ENCODE measurements around the gene SNN. TPM values are rescaled to one million over a fixed set of nuclear protein-coding genes. Genes with fewer than 3 reads are reported as not detected.

Gene SNN
- total RNA-seq, 2 experiments from 2014 or later, result 21.7 to 23.4 TPM

DNA sequence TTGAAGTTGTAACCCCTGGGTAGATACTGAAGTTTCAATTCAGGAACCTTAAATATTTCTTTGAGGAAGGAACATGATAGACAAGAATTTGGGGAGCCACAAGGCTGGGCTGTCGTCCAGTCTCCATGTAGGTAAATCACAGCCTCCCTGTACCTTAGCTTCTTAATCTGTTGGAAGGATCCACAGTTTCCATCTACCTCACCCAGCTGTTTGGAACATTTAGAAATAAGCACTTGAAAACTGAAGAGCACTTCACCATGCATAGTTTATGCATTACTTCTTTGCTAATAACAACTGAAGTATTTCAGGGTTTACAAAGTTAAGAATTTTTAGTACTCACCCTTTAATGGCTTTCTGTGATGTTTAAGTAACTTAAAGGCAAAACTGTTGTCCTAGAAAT lies 57.2 kb downstream of the SNN start:
- CTCF ChIA-PET, result interaction anchor here (0.8 to 2.3 kb wide), 4 partner anchors 11 to 193 kb away, joined by 3 to 6 read pairs (median 3); partner anchors contain the start of gene TXNDC11
- DNase-seq, result no peak
- no peak overlapping the region for H3K27ac Mint-ChIP-seq
- POLR2A ChIA-PET, result no interaction called here
- H3K9me3 Mint-ChIP-seq, result no peaks in the 10 kb centered on the region
- H3K36me3 Mint-ChIP-seq (ENCODE audit: low read depth), result peaks cover 51% of the 10 kb centered on the region
- H3K27me3 Mint-ChIP-seq, result no peaks in the 10 kb centered on the region
- H3K4me1 Mint-ChIP-seq, result peaks cover 28% of the 10 kb centered on the region
- no peak overlapping the region for H3K4me3 Mint-ChIP-seq

DNA sequence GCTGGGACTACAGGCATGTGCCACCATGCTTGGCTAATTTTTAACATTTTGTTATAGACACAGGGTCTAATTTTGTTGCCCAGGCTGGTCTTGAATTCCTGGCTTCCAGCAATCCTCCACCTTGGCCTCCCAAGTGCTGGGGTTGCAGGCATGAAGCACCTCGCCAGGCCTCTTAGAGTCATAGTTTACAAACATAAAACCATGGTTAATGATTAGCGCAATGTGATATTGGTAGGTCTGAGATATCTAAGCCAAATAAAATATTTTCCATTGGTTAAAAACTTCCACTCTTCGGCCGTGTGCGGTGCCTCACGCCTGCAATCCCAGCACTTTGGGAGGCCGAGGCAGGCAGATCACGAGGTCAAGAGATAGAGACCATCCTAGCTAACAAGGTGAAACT lies 57.8 kb downstream of the SNN start:
- POLR2A ChIA-PET, result no interaction called here

DNA sequence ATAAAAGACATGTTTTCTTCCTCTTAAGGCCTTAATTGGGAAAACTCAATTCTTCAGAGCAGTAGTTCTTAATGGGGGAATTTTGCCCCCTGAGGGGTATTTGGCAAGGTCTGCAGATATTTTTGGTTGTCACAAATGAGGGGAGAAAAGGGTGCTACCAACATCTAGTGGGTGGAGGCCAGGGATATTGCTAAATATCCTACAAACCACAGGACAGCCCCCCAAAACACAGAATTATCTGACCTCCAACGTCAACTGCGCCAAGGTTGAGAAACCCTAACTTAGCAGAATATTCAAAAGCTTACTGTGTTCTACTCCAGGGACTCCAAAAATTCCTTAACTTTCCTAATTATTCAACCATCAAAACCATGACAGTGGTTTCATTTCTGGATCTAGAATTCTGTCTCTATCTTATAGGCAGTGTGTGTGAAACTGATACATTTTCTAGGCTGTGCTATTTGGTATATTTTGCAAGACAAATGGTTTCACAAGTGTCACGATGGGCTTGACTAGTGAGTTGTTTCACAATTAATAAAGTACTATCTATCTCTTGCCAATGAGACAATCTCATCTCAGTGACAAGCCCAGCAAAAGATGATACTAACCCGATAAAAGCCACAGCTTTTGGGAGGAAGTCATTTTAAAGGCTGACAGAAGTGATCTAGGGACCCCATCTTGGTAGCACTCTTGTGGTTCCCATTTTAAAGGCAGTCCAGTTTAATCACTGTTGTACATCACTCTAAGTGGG lies 59.7 kb downstream of the SNN start:
- H3K27me3 Mint-ChIP-seq, result no peaks in the 10 kb centered on the region
- ChIA-PET POLR2A (no interaction called here), CTCF (no interaction called here)
- peak overlapping the region; percentile 25 for H3K27ac Mint-ChIP-seq
- H3K4me1 Mint-ChIP-seq, result peaks cover 44% of the 10 kb centered on the region
- no peak for DNase-seq
- no peak overlapping the region for H3K4me3 Mint-ChIP-seq
- peaks cover 62% of the 10 kb centered on the region for H3K36me3 Mint-ChIP-seq (ENCODE audit: low read depth)
- H3K9me3 Mint-ChIP-seq, result no peaks in the 10 kb centered on the region

More for the DNA sequence above, 57.8 kb downstream of the SNN start:
- Mint-ChIP-seq H3K27ac (no peak overlapping the region), H3K4me1 (peaks cover 31% of the 10 kb centered on the region), H3K27me3 (no peaks in the 10 kb centered on the region), H3K9me3 (no peaks in the 10 kb centered on the region), H3K4me3 (no peak overlapping the region), H3K36me3 (ENCODE audit: low read depth) (peaks cover 55% of the 10 kb centered on the region)
- CTCF ChIA-PET, result interaction anchor here (0.8 to 2.3 kb wide), 4 partner anchors 12 to 194 kb away, joined by 3 to 6 read pairs (median 3); partner anchors contain the start of gene TXNDC11
- DNase-seq, result no peak

Other genes starting within 250 kb of the SNN start
- 100 to 1,000 TPM; 133 to 141 TPM for gene LITAF, start 81.5 kb upstream of the SNN start, total RNA-seq
- gene TXNDC11, start 74.4 kb downstream of the SNN start, total RNA-seq, result 10 to 100 TPM; 38.5 to 42.7 TPM
- 10 to 100 TPM; 68.0 to 76.9 TPM for gene ZC3H7A, start 128.8 kb downstream of the SNN start, total RNA-seq
- 100 to 1,000 TPM; 158 to 182 TPM for gene RSL1D1, start 183.1 kb downstream of the SNN start, total RNA-seq
- gene GSPT1, start 247.5 kb downstream of the SNN start, total RNA-seq, result 100 to 1,000 TPM; 110 to 126 TPM

Measured in activated CD4-positive, alpha-beta T cell treated with anti-CD3 and anti-CD28 coated beads, Interleukin-2, amount 10 ng/mL, durations not matched to agents 7 days and 5 days (primary cell).